CD4-positive, alpha-beta T cell treated with Interleukin-17A for 4 hours (primary cell): ENCODE measurements around the gene MRPL14.

ENCODE experiments used
- DNase-seq: peaks from one replicate; pipeline ENCODE4 v3.0.0-alpha.2; 2020; ENCODE audit warnings: mixed read lengths

Gene MRPL14

GRCh38 chr6:44064089-44064947 lies 62.9 kb downstream of the MRPL14 start:
- no peak for DNase-seq

DNA sequence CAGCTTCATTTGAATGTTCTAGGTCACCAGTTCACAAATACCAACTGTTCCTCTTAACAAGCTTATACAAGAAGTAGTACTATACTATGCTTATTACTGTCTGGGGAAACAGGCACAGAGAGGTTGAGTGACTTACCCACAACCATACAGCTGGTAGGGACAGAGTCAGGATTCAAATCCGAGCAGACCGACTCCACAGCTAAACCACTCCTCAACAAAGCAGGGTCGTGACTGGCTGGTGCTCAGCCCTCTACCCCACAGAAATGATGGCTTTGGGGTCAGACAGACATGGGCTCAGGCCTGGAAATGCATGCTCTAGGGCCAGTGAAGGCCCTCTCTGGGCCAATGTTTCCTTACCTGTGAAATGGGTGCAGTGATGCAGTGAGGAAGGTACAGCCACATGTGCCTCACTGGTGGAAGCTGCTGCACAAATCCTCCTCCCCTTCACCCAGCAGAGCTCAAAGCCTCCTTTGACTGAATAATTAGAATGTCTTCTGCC lies 63.6 kb downstream of the MRPL14 start:
- DNase-seq, result no peak
